Liver (tissue), 3 donors: Measurements from ENCODE around the gene EIF3F.

Experiments
- FOXA1 ChIP-seq: IDR thresholded peaks from 2 replicates; pipeline ENCODE4 v1.6.1; 2016; ENCODE audit warnings: antibody characterized with exemption
- JUND ChIP-seq, 2 donors: IDR thresholded peaks; 2 replicates each; pipeline ENCODE4 v1.6.1; 2016; ENCODE audit warnings: antibody characterized with exemption in 2 of 2
- MAX ChIP-seq: IDR thresholded peaks from 2 replicates; pipeline ENCODE4 v1.6.1; 2016; ENCODE audit warnings: antibody characterized with exemption
- TF ChIP-seq, protein P1 (sequence below): fragments of 150-350 bp; IDR thresholded peaks from 2 replicates; pipeline ENCODE4 v1.5.1; 2017; ENCODE audit warnings: improper control_type of control experiment, low read depth, low read length; ENCODE audit not compliant: missing input control
- TF ChIP-seq, protein P2 (sequence below): IDR thresholded peaks from 2 replicates; pipeline ENCODE4 v1.6.1; 2016; ENCODE audit warnings: antibody characterized with exemption
- TF ChIP-seq, protein P3 (sequence below): IDR thresholded peaks from 2 replicates; pipeline ENCODE4 v1.6.1; 2016; ENCODE audit warnings: antibody characterized with exemption, mild to moderate bottlenecking
- donor health status: healthy.
- donor health status: healthy.

DNA sequence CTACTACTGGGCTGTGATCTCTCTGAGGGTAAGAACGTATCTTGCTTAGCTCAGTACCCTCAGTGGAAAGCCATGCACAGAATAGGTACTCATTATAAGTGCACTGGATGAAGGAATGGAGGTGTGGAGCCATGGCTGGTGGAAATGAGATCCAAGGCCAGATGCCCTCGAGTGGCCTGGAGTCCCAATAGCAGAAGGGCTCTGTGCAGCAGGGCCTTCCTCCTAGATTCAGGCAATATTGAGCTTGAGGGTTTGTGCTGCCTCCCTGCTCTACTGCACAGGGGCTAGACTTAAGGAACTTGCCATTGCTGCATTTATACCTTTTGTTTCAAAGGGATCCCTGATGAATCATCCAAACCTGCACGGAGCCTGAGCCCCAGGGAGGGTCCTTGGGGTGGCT, 60.2 kb downstream of the EIF3F start:
- TF ChIP-seq JUND (IDR thresholded peaks at IDR 0.05) (no peak), MAX (no peak), FOXA1 (no peak)
- TF ChIP-seq, protein P1, sequence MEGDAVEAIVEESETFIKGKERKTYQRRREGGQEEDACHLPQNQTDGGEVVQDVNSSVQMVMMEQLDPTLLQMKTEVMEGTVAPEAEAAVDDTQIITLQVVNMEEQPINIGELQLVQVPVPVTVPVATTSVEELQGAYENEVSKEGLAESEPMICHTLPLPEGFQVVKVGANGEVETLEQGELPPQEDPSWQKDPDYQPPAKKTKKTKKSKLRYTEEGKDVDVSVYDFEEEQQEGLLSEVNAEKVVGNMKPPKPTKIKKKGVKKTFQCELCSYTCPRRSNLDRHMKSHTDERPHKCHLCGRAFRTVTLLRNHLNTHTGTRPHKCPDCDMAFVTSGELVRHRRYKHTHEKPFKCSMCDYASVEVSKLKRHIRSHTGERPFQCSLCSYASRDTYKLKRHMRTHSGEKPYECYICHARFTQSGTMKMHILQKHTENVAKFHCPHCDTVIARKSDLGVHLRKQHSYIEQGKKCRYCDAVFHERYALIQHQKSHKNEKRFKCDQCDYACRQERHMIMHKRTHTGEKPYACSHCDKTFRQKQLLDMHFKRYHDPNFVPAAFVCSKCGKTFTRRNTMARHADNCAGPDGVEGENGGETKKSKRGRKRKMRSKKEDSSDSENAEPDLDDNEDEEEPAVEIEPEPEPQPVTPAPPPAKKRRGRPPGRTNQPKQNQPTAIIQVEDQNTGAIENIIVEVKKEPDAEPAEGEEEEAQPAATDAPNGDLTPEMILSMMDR, result no peak
- TF ChIP-seq, protein P2, sequence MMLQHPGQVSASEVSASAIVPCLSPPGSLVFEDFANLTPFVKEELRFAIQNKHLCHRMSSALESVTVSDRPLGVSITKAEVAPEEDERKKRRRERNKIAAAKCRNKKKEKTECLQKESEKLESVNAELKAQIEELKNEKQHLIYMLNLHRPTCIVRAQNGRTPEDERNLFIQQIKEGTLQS, result no peak
- TF ChIP-seq, protein P3, sequence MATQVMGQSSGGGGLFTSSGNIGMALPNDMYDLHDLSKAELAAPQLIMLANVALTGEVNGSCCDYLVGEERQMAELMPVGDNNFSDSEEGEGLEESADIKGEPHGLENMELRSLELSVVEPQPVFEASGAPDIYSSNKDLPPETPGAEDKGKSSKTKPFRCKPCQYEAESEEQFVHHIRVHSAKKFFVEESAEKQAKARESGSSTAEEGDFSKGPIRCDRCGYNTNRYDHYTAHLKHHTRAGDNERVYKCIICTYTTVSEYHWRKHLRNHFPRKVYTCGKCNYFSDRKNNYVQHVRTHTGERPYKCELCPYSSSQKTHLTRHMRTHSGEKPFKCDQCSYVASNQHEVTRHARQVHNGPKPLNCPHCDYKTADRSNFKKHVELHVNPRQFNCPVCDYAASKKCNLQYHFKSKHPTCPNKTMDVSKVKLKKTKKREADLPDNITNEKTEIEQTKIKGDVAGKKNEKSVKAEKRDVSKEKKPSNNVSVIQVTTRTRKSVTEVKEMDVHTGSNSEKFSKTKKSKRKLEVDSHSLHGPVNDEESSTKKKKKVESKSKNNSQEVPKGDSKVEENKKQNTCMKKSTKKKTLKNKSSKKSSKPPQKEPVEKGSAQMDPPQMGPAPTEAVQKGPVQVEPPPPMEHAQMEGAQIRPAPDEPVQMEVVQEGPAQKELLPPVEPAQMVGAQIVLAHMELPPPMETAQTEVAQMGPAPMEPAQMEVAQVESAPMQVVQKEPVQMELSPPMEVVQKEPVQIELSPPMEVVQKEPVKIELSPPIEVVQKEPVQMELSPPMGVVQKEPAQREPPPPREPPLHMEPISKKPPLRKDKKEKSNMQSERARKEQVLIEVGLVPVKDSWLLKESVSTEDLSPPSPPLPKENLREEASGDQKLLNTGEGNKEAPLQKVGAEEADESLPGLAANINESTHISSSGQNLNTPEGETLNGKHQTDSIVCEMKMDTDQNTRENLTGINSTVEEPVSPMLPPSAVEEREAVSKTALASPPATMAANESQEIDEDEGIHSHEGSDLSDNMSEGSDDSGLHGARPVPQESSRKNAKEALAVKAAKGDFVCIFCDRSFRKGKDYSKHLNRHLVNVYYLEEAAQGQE, result no peak
